Measurements from ENCODE around the gene RAP1GAP.
A peak's percentile ranks its signal among the peaks of the same experiment; 100 is the strongest.
"Not testable (repeated sequence)": the region's sequence is repeated elsewhere in the genome, so short reads cannot be mapped to it uniquely, and the experiment has no call there.

RAP1GAP gene

DNA sequence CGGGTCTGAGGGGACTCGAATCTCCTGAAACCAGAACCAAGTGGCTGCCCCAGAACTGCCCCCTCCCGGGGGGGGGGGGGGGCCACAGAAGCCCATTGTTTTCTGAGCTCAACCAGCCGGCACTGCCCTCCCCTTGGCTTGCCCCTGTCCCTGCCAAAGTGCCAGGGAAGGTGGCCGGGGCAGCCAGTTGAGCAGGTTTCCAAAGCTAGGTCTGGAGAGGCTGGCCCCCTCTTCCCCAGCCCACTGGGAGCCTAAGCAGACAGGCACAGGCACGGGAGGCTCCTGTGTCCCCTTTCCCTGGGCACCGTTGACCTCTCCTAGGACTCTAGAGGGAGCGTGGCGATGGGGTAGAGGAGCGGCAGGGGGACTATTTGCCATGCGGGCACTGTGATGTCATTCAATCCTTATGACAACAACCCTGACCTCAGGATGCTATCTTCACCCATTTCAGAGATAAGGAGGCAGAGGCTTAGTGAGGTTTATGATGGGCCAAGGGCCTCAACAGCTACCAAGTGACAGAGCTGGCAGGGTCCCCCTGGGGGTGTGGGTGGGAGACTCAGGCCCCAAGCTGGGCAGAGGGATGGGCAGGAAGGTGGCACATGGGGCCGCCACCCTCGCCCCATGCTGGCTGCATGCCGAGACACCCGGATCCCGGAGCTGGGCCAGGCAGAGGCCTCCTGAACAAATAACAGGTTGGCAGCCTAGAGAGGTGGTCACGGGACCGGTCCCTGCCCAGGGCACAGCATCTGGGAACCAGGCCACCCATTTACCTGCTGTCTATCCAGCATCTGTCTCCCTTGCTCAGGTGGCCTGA is 35.0 kb downstream of the RAP1GAP start:
- DNase-seq, result no peak
- in situ Hi-C loops (cut with HindIII; ENCODE audit: low pct_ligation_motif_present, low pct_unique_long_range_greater_than_20kb, low sequenced_read_pairs), result no loop called here

DNA sequence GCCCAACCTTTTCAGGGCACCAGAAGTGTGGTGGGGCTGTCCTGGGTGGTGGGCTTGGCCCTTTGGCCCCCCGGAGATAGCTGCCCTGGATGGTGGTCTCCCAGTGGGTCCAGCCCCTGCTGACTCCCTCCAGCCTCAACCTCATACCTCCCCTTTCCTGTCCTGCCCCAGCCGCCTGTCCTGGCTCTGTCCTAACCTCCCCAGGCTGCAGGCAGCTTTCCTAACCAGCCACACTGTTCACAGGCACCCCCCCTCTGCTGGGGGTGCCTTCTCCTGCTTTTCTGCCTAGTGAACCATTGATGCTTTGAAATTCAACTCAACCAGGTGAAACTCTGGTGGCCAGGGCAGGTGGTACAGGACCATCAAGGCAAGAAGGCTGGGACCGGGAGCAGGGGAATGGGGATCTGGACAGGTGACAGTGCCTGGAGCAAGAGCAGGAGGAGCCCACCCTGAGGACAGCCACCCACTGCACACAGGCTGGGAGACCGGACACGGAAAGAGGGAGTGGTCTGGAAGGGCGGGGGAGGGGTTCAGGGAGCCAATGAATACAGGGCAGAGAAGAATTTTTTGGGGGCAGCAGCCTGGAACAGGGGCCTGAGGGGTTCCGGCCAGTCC is 35.9 kb downstream of the RAP1GAP start:
- DNase-seq, result no peak
- in situ Hi-C loops (cut with HindIII; ENCODE audit: low pct_ligation_motif_present, low pct_unique_long_range_greater_than_20kb, low sequenced_read_pairs), result no loop called here

DNA sequence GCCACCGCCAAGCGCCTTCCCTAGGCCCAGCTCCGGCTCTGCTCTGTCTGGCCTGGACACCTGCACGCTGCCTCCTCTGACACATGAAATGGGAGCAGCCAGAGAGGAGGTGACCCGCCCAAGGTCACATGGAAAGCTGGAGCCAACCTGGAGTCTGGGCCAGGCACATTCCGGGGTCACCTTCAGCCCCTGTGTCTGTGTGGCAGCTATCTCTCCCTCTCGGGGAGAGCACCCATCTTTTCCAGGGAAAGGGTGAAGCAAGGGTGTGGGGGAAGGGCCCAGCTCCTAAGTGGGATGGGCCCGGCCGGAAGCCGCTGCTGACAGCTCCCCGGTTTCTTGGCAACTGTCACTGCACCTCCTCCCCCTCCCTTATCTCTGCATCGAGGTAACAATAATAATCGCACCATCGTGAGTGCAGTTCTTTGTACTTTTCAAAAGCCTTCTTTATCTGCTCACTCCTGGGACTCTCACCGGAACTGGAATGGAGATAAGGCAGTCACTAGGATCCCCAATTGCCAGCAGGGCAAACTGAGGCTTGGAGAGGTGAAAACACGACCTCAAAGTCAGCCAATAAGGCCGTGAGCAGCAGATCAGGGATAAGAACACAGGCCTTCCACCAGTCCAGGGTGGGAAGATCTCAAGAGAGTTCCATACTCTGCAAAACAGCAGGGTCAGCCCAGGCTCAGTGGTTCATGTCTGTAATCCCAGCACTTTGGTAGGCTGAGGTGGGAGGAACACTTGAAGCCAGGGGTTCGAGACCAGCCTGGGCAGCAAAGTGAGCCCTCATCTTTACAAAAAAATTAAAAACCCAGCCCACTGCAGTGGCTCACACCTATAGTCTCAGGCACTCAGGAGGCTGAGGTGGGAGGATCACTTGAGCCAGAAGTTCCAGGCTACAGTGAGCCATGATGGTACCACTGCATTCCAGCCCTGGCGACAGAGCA is 36.9 kb downstream of the RAP1GAP start:
- no peak for DNase-seq
- in situ Hi-C loops (cut with HindIII; ENCODE audit: low pct_ligation_motif_present, low pct_unique_long_range_greater_than_20kb, low sequenced_read_pairs), result no loop called here

DNA sequence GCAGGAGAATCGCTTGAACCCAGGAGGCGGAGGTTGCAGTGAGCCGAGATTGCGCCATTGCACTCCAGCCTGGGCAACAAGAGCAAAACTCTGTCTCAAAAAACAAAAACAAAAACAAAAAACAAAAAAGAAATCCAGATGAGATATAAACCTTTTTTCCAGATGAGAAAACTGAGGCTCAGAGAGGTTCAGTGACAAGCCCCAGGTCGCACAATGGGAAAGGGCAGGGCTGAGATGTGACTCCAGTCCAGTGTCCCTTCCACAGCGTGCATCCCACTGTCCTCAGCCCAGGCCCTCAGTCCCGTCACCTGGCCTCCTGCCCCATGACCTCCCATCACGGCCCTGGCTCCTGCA is 37.6 kb downstream of the RAP1GAP start:
- in situ Hi-C loops (cut with HindIII; ENCODE audit: low pct_ligation_motif_present, low pct_unique_long_range_greater_than_20kb, low sequenced_read_pairs); DNase-seq: not testable (repeated sequence)

DNA sequence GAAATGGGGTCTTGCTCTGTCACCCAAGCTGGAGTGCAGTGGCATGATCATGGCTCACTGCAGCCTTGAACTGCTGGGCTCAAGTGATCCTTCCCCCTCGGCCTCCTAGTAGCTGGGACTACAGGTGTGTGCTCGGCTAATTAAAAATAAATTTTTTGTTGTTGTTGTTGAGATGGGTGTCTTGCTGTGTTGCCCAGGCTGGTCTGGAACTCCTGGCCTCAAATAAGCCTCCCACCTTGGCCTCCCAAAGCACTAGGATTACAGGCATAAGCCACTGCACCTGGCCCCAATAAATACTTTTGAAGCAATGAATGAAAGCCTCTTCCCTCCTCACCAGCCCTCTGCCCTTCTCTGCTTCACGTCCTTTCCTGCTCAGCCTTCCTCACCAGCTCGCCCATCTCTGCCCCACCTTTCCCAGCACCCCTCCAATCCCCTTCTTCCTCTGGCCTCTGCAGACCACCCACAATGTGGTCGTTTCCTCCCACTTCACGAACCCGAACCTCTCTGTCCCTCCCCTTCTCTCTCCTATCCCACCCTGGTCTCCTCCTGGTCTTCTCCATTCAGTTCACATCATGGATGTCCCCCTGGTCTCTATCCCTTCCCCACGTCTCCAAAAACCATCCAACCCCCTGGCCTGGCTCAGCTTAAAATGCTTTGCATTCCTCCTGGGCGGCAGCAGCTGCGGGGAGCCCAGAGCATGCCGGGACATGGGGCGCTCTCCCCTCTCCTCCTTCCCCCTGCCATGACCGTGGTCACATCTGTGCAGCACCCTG is 38.4 kb downstream of the RAP1GAP start:
- in situ Hi-C loops (cut with HindIII; ENCODE audit: low pct_ligation_motif_present, low pct_unique_long_range_greater_than_20kb, low sequenced_read_pairs), result no loop called here
- no peak for DNase-seq

DNA sequence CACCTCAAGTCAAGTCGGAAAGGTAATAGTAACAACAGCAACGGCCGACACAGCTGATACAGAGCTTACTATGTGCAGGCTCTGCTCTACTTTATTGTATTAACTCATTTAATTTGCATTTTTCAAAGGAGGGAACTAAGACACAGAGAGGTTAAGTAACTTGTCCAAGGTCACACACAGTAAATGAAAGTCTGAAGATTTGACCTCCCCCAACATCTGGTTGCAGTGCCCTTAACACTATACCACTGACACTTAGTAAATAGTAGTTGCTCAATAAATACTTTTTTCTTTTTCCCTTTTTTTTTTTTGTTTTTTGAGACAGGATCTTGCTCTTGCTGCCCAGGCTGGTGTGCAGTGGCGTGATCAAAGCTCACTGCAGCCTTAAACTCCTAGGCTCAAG is 39.2 kb downstream of the RAP1GAP start:
- no peak for DNase-seq
- in situ Hi-C loops (cut with HindIII; ENCODE audit: low pct_ligation_motif_present, low pct_unique_long_range_greater_than_20kb, low sequenced_read_pairs), result no loop called here

DNA sequence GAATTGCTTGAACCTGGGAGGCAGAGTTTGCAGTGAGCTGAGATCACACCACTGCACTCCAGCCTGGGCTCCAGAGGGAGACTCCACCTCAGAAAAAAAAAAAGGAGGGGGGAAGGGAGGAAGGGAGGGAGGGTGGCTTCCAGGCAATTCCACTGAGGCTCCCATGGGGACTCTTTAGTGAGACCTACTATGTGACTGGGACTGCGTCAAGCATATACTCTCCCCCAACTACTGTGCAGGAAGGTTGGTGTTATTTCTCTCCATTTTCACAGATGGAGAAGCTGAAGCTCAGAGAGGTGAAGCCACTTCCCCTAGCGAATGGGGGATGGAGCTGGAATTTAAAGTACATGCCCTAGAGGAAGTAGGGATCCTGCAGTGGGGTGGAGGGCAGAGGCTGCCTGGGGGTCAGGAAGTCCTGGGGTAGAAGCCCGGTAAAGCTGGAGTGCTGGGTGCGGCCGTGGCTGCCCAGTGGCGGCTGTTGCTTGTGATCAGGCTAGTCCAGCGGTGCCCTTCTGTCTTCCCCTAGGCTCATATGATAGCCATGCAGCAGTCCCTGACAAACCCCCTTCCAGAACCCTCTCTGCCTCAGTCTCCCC is 40.3 kb downstream of the RAP1GAP start:
- no peak for DNase-seq
- in situ Hi-C loops (cut with HindIII; ENCODE audit: low pct_ligation_motif_present, low pct_unique_long_range_greater_than_20kb, low sequenced_read_pairs), result no loop called here

DNA sequence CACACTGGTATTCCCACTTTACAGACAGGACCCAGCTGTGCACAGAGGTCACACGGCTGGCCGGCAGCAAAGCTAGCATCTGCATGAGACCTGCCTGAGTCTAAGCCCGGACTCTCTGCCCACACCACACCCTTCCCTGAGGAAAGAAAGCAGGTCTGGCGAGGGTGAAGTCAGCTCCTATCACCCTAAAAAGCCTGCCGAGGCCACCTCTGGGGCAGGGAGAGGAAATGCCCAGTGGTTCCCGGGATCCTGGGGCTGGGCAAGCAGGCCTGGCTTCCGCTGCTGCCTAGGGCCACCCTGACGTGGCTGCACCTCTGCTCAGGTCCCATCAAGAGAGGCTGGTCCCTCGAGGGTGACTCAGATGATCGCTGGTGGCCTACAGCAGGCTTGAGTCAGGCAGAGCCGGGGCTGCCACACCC is 42.2 kb downstream of the RAP1GAP start:
- in situ Hi-C loops (cut with HindIII; ENCODE audit: low pct_ligation_motif_present, low pct_unique_long_range_greater_than_20kb, low sequenced_read_pairs), result no loop called here
- no peak for DNase-seq

DNA sequence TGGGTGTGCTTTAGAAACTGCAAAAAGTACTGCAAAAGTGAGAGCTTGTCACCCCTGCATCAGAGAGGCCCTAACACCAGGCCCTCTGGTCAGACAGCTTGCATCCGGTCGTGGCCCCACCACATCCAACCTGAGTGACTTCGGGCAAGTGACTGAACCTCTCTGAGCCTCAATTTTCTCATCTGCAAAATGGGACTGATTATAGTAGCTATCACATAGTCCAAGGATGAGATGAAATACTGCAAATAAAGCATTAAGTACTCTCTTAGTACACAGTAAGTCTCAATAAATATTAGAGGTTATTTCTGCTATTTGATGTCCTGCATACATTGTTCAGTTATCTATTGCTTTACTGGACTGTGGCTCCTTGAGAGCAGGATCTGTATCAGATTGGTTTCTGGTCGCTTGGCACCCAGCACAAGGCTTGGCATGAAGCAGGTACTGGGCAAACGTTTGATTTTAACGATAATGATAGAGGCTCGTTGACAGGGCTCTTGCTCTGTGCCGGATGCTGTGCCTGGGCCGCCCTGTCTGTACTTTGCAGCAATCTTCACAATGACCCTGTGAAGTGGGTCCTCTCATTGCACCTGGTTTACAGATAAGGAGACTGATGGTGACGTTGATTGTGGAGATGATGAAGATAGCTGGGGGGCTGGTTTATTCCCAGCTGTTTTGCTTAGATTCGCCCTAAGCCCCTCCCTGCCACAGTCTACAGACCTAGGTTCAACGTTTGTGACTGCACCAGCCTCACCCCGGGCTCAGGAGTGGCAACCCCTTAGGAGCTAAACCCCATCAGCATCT is 43.6 kb downstream of the RAP1GAP start:
- DNase-seq, result no peak
- in situ Hi-C loops (cut with HindIII; ENCODE audit: low pct_ligation_motif_present, low pct_unique_long_range_greater_than_20kb, low sequenced_read_pairs), result no loop called here

DNA sequence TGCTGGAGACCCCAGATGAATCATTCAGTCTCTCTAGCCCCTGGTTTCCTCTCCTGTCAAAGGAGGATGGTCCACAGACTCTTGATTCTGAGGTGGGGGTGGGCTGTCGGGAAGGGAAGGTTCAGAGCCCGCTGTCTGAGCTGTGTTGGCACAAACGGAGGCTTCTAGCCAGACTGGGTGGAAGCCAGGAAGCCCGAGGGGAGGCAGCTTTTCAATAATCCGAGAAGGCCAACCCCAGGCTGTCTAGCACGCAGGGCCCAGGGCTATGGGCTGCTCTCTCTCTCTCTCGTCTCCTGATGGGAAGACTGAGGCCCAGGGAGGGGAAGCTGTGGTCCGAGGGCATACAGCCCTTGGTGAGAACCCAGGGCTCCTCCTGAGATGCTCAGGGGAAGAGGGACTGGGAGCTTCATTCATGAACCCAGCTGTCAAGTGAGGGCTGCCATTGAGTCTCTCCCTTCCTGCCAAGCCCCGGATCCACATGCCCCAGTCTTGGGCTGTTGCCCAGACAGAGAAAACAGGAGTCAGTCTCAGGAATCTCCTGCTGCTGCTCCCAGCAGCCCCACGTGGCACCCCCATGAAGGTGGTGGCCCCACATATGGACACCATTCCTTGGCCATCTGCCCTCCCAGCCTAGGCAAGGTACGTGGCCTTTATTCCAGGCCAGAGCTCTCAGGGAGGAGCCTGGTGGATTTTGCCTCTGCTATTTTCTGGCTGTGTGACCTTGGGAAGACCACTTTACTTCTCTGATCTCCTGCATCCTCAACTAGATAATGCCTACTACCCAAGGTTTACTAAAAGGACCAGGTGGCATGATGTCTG is 44.4 kb downstream of the RAP1GAP start:
- no peak for DNase-seq
- in situ Hi-C loops (cut with HindIII; ENCODE audit: low pct_ligation_motif_present, low pct_unique_long_range_greater_than_20kb, low sequenced_read_pairs), result no loop called here

DNA sequence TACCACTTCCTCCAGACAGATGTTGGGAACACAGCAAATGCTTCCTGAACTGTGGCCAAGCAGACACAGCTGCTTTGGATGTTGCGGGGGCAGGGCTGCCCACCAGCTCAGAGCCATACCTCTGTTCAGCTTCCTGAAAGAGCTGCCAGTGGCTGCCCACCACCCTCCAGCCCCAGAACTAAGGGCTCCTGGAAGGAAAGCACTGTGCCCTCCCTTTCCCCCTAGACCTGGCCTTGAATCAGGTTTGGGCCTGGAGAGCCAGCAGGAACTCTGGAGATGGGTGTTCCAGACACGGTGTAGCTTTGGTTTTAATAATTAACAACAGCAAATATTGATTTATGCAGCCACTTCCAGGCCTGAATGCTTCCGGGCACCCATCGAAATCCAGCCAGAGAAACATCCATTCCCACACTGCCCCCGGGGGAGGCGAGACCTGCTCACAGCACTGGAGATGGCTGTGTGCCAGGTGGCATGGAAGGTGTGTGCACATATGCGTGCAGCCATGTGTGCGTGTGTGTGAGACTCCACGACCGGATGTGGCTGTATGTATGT is 45.7 kb downstream of the RAP1GAP start:
- DNase-seq, result no peak
- in situ Hi-C loops (cut with HindIII; ENCODE audit: low pct_ligation_motif_present, low pct_unique_long_range_greater_than_20kb, low sequenced_read_pairs), result no loop called here

DNA sequence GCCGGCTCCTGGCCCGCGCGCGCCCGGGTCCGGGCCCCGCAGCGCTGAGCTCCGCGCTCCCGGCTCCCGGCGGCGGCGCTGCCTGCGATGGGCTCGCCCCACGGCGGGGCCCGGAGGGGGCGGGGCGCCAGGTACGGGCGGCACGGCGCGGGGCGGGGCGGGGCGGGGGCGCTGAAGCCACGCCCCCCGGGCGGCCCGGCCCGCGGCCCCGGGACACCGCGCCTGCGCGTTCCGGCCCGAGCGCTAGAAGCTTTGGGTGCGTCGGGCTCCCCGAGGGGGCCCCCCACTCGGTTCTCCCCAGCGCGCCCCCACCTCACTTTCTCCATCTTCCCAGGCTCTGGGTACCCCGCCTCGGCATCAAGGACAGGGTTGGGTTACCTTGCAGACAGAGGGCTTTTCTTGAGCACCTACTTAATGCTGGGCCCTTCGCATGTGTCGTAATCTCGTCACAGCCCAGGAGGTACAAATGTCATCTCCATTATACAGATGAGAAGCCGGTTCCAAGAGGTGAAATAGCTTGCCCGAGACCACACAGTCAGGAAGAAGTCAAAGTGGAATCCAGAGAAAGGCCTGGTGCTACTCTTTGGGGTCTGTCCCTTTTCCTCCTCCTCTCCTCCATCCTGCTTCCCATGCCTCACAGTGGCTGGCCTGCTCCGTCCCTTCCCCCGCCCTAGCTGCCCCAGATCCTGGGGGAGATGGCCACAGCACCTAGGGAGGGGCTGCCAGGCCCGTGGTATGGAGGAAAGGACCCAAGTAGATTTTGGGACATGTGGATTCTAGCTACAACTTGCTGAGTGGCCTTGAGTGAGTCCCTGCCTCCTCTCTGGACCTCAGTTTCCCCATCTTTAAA is 46.5 kb downstream of the RAP1GAP start:
- in situ Hi-C loops (cut with HindIII; ENCODE audit: low pct_ligation_motif_present, low pct_unique_long_range_greater_than_20kb, low sequenced_read_pairs), result no loop called here
- peak; percentile 38 for DNase-seq

DNA sequence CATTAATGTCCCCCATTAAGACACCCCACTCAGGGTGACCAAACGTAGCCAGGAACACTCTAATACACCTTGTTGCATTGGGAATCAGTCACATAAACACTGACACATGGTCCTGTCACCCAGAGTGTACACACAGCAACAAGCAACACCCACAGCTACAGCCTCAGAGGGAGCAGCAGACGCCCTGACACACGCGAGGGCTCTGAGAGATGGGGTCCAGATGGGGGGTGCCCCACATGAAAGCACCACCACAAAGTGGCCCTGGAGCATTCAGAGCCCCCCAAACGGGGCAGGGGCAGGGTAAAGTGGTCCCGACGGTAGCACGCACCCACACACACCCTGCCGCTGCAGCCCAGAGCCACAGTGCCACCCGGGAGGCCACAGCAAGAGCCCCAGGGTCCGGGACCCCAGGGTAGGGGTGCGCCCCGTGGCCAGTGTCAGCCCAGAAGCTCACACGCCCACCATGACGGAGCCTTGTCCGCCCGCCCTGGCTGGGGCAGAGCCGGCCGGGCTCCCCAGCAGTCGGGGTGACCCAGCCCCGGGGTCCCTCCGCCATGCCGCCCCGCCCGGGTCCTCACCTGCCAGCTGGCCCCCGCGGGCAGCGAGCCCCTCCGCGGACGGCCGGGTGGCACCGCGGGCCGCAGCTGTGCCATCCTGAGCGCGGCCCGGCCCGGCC is 47.3 kb downstream of the RAP1GAP start:
- DNase-seq, result no peak
- in situ Hi-C loops (cut with HindIII; ENCODE audit: low pct_ligation_motif_present, low pct_unique_long_range_greater_than_20kb, low sequenced_read_pairs), result no loop called here

DNA sequence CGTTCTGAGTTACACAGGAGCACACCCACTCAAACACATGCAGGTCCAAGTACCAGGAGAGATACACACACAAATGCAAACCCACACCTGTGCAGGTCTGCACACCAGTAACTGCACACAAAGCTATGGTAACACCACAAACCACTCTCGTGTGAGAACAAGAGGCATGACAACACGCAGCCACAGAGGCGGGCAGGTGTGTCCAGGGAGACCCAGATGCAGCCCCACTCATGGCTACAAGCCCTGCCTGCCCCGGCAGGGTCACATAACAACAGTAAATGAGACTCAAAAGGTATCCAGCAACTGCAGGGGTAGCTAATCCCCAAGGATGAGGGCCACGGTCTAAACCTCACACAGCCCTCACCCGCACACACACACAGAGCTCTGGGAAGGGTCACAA is 48.1 kb downstream of the RAP1GAP start:
- in situ Hi-C loops (cut with HindIII; ENCODE audit: low pct_ligation_motif_present, low pct_unique_long_range_greater_than_20kb, low sequenced_read_pairs), result no loop called here
- DNase-seq, result no peak

DNA sequence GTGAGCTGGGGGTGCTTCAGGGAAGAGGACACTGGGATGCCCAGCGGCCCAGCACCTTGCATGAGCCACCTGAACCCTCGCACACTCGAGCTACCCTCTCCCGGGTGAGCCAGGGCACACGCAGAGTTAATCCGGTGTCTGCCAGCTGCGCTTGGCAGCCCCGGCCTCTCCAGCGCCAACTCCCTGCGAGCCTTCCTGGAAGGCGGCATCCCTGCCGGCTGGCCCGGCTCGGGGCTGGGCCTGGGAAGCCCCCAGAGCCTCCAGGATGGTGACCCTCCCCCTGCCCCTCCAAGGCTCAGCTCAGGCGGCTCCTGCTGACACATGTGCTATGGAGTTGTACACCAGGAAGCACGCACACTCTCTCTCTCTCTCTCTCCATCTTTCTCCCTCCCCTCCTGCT is 48.7 kb downstream of the RAP1GAP start:
- no peak for DNase-seq
- in situ Hi-C loops (cut with HindIII; ENCODE audit: low pct_ligation_motif_present, low pct_unique_long_range_greater_than_20kb, low sequenced_read_pairs), result no loop called here
